ENCODE data around the gene NLK.
"Not testable (repeated sequence)": the region's sequence is repeated elsewhere in the genome, so short reads cannot be mapped to it uniquely, and the experiment has no call there.

The NLK gene

GRCh38 chr17:28118362-28118761, 75.9 kb downstream of the NLK start:
- peak; percentile 66 to 69 for DNase-seq

GRCh38 chr17:28119046-28119445, 76.6 kb downstream of the NLK start:
- no peak for DNase-seq

GRCh38 chr17:28119560-28119959, 77.1 kb downstream of the NLK start:
- DNase-seq, result no peak

GRCh38 chr17:28120766-28121165, 78.3 kb downstream of the NLK start:
- no peak for DNase-seq

- DNase-seq, result no peak
Measured at GRCh38 chr17:28124962-28125361, 82.5 kb downstream of the NLK start.

- no peak for DNase-seq
Measured at GRCh38 chr17:28125526-28126378, 83.3 kb downstream of the NLK start.

- no peak for DNase-seq
Measured at GRCh38 chr17:28127196-28127595, 84.7 kb downstream of the NLK start.

GRCh38 chr17:28128779-28129178, 86.3 kb downstream of the NLK start:
- no peak for DNase-seq

- no peak for DNase-seq
Measured at GRCh38 chr17:28130472-28130871, 88.0 kb downstream of the NLK start.

GRCh38 chr17:28131599-28131998, 89.1 kb downstream of the NLK start:
- DNase-seq, result no peak

- no peak for DNase-seq
Measured at GRCh38 chr17:28133562-28133970, 91.1 kb downstream of the NLK start.

GRCh38 chr17:28136923-28137322, 94.4 kb downstream of the NLK start:
- DNase-seq, result no peak

GRCh38 chr17:28139822-28140221, 97.3 kb downstream of the NLK start:
- no peak for DNase-seq

- DNase-seq, result no peak
Measured at GRCh38 chr17:28141313-28141712, 98.8 kb downstream of the NLK start.

- DNase-seq, result no peak
Measured at GRCh38 chr17:28141773-28142172, 99.3 kb downstream of the NLK start.

GRCh38 chr17:28142305-28142704, 99.8 kb downstream of the NLK start:
- no peak for DNase-seq

GRCh38 chr17:28144019-28144418, 101.5 kb downstream of the NLK start:
- no peak for DNase-seq

GRCh38 chr17:28145348-28145747, 102.9 kb downstream of the NLK start:
- no peak for DNase-seq

GRCh38 chr17:28147017-28147416, 104.5 kb downstream of the NLK start:
- no peak for DNase-seq

- no peak for DNase-seq
Measured at GRCh38 chr17:28151001-28151400, 108.5 kb downstream of the NLK start.

GRCh38 chr17:28154214-28154613, 111.7 kb downstream of the NLK start:
- no peak for DNase-seq

- DNase-seq, result not testable (repeated sequence)
Measured at GRCh38 chr17:28155405-28155804, 112.9 kb downstream of the NLK start.

- no peak for DNase-seq
Measured at GRCh38 chr17:28159004-28159403, 116.5 kb downstream of the NLK start.

- DNase-seq, result no peak
Measured at GRCh38 chr17:28159924-28160323, 117.4 kb downstream of the NLK start.

GRCh38 chr17:28160610-28161009, 118.1 kb downstream of the NLK start:
- DNase-seq, result no peak

Measured in inflammatory macrophage treated with lipopolysaccharide for 1 hour (primary cell).